Peyer's patch (tissue), 4 donors: ENCODE measurements around the gene SLC39A11. TPM values are rescaled to one million over a fixed set of nuclear protein-coding genes. Genes with fewer than 3 reads are reported as not detected.

ENCODE experiments used
- DNase-seq, 3 donors: peaks; one replicate each; pipeline ENCODE4 v3.0.0-alpha.2; 2017 to 2019
- H3K27ac ChIP-seq, 4 donors: fragments of 200-600 bp; sonication (generic); one replicate each; pipeline ENCODE4 v1.5.1; 2016 to 2019
- H3K27me3 ChIP-seq, 2 donors: fragments of 200-600 bp; sonication (generic); one replicate each; pipeline ENCODE4 v1.5.1; 2019
- H3K36me3 ChIP-seq, 3 donors: fragments of 200-600 bp; sonication (generic); one replicate each; pipeline ENCODE4 v1.5.1; 2016 to 2019
- H3K4me1 ChIP-seq, 4 donors: fragments of 200-600 bp; sonication (generic); one replicate each; pipeline ENCODE4 v1.5.1; 2016 to 2019
- H3K4me3 ChIP-seq, 4 donors: fragments of 200-600 bp; sonication (generic); 1 replicate in 3 of 4; 2 replicates in 1 of 4; pipeline ENCODE4 v1.5.1; 2016 to 2019; ENCODE audit warnings: mild to moderate bottlenecking in 1 of 4
- H3K9me3 ChIP-seq, 4 donors: fragments of 200-600 bp; sonication (generic); one replicate each; pipeline ENCODE4 v1.5.1; 2016 to 2019; ENCODE audit warnings: mild to moderate bottlenecking in 1 of 4
- POLR2A ChIP-seq, 2 donors: fragments of 450-650 bp; IDR thresholded peaks; one replicate each; pipeline ENCODE4 v1.5.1; 2017; ENCODE audit warnings: antibody characterized with exemption in 2 of 2, mild to moderate bottlenecking in 2 of 2, moderate library complexity in 2 of 2
- small RNA-seq, 2 donors: library from RNA; depleted of rRNA; stranded (forward); fragments of <200 nt; gene quantifications; one replicate each; pipeline ENCODE3, GENCODE V24; 2016
- total RNA-seq, 4 donors: library from RNA; depleted of rRNA; stranded (reverse); fragments of >200 nt; gene quantifications; one replicate each; pipeline ENCODE4 v1.1.0, GENCODE V29; 2016
- TF ChIP-seq, protein P1 (sequence below), 6 experiments: fragments of 450-650 bp in 4 of 6; fragments of 200-600 bp in 2 of 6; sonication (generic) in 1 of 6; IDR thresholded peaks; one replicate each; pipeline ENCODE4 v1.5.1; 2017 to 2019; ENCODE audit warnings: antibody characterized with exemption in 6 of 6, mild to moderate bottlenecking in 3 of 6, moderate library complexity in 1 of 6

SLC39A11 gene
- total RNA-seq, 4 donors from 2014 or later = 39.9 to 91.6 (median 45.7) TPM

DNA sequence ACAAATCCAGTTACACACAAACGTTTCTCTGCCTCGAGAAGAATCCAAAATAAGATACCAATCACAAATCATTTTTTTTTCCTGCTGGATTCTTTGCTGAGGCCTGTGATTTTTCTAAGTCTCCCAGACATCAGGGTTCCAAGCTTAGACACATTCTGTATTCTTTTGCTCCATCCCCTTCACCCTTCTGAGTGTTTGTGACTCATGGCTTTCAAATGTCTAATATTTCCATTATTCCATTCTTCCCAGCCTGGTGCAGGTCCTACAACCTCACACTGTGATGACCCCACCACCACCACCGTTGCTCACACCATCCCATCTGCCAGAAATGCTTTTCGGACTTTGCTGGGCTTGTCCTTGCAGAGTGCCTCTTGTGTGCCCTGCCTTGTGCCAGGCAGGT, 491.6 kb downstream of the SLC39A11 start:
- H3K4me3 ChIP-seq = no peak overlapping the region
- H3K36me3 ChIP-seq = no peaks in the 10 kb centered on the region
- no peaks in the 10 kb centered on the region for H3K9me3 ChIP-seq
- no peak overlapping the region for H3K27ac ChIP-seq
- no peaks in the 10 kb centered on the region for H3K27me3 ChIP-seq
- TF ChIP-seq, protein P1, sequence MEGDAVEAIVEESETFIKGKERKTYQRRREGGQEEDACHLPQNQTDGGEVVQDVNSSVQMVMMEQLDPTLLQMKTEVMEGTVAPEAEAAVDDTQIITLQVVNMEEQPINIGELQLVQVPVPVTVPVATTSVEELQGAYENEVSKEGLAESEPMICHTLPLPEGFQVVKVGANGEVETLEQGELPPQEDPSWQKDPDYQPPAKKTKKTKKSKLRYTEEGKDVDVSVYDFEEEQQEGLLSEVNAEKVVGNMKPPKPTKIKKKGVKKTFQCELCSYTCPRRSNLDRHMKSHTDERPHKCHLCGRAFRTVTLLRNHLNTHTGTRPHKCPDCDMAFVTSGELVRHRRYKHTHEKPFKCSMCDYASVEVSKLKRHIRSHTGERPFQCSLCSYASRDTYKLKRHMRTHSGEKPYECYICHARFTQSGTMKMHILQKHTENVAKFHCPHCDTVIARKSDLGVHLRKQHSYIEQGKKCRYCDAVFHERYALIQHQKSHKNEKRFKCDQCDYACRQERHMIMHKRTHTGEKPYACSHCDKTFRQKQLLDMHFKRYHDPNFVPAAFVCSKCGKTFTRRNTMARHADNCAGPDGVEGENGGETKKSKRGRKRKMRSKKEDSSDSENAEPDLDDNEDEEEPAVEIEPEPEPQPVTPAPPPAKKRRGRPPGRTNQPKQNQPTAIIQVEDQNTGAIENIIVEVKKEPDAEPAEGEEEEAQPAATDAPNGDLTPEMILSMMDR (IDR thresholded peaks at IDR 0.05) = no peak
- TF ChIP-seq POLR2A (IDR thresholded peaks at IDR 0.05) = no peak
- DNase-seq = no peak
- H3K4me1 ChIP-seq = peaks cover 0 to 8% (median 0%) of the 10 kb centered on the region in 4 donors

DNA sequence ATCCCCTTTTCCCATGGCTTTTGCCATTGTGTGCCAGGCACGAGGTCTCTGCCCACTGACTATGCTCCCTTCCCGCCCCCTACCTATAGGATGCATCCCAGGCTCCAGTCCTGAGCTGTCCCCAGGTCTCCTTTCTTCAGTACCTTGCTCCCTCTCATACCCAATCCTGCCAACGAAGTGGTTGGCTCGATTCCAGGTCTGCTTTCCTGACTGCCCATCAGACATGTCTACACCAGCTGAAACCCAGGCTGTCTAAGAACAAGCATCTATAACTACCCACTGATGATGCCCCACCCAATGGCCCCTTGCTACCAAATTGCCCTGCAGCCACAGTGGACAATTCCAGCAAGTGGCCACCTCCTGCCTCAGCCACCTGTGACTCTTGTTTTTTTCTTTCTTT, 492.6 kb downstream of the SLC39A11 start:
- DNase-seq = no peak
- Histone ChIP-seq H3K27me3 (no peaks in the 10 kb centered on the region), H3K27ac (no peak overlapping the region), H3K4me1 (peaks cover 0 to 8% (median 0%) of the 10 kb centered on the region in 4 donors), H3K4me3 (no peak overlapping the region), H3K36me3 (no peaks in the 10 kb centered on the region), H3K9me3 (no peaks in the 10 kb centered on the region)
- TF ChIP-seq, protein P1 (IDR thresholded peaks at IDR 0.05) = no peak
- TF ChIP-seq POLR2A (IDR thresholded peaks at IDR 0.05) = no peak

DNA sequence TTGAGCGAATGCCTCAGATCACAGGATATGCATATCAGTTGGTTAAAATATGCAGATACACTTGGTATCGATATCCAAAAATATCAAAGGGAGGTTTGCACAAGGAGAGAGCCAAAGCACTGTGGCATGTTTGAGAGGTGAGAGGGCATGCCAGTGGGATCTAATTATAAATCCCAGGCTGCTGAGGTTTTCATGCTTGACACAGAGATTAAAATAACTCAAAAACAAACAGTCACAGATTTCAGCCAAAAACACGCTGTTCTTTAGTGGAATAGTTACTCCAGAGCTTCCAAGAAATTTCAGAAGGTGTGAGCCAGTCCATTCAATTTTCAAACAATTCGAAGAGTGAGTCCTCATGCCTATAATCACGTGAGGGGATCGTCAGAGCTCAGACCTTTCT, 493.8 kb downstream of the SLC39A11 start:
- no peak overlapping the region for H3K4me3 ChIP-seq
- H3K4me1 ChIP-seq = peaks cover 0 to 8% (median 0%) of the 10 kb centered on the region in 4 donors
- H3K27ac ChIP-seq = no peak overlapping the region
- DNase-seq = no peak
- no peaks in the 10 kb centered on the region for H3K27me3 ChIP-seq
- H3K9me3 ChIP-seq = no peaks in the 10 kb centered on the region
- no peaks in the 10 kb centered on the region for H3K36me3 ChIP-seq
- no peak for TF ChIP-seq POLR2A (IDR thresholded peaks at IDR 0.05)
- TF ChIP-seq, protein P1 (IDR thresholded peaks at IDR 0.05) = no peak

DNA sequence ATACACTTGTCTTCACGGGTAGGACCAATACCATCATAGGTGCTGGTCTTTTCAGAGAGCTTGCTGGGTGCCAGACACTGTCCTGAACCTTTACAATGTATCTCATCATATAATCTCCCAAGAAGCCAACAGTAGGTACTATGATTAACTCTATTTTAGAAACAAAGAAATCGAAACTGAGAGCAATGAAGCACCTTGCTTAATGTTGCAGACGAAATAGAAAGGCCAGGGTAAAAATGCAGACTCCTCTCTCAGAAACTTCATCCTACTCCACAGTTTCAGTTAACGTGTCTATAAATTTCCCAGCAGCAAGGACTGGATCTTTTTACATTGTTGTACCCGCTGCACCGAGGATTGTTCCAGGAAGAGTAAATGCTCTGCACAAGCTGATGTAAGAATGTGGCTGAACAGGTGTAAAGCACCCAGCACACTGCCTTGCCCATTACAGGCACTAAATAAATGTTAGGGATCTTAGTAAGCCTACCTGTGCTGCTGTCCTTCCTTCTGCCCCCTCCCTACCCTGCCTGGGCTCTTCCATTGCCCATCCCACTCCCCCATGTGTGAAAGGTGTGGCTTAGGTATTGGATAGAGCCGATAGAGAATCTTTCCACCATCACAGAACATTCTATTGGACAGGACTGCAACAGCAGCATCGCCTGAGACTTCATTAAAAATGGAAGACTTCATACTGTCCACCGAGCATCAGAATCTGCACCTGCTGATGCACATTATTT, 495.0 kb downstream of the SLC39A11 start:
- no peak for DNase-seq
- Histone ChIP-seq H3K36me3 (no peaks in the 10 kb centered on the region), H3K27ac (no peak overlapping the region), H3K4me3 (peak overlapping the region in 1 of 4 donors; percentile 5), H3K27me3 (no peaks in the 10 kb centered on the region), H3K4me1 (peaks cover 0 to 1% (median 0%) of the 10 kb centered on the region in 4 donors), H3K9me3 (no peaks in the 10 kb centered on the region)
- no peak for TF ChIP-seq POLR2A (IDR thresholded peaks at IDR 0.05)
- TF ChIP-seq, protein P1 (IDR thresholded peaks at IDR 0.05) = no peak

Small RNA genes within 50 kb of the gene (small RNA-seq; reads per million reads assigned to genes)
- gene RF00422 = 0 reads per million in 2 donors

Other genes with a start within 250 kb of the SLC39A11 start
- under 1 TPM in 3 of 4 donors, not detected in 1; 0.40 to 0.88 (median 0.57) TPM for gene SSTR2, start 72.3 kb upstream of the SLC39A11 start, total RNA-seq
- 10 to 100 TPM; 48.3 to 83.3 (median 62.9) TPM for gene COG1, start 100.4 kb upstream of the SLC39A11 start, total RNA-seq
- not detected for gene CPSF4L, start 169.2 kb upstream of the SLC39A11 start, total RNA-seq
- gene CDC42EP4, start 219.3 kb upstream of the SLC39A11 start, total RNA-seq = 100 to 1,000 TPM in 2 of 4 donors, 10 to 100 TPM in 2; 33.8 to 127 (median 97.8) TPM